CD14-positive monocyte (primary cell): ENCODE measurements around the gene IFI27. TPM values are rescaled to one million over a fixed set of nuclear protein-coding genes. Genes with fewer than 3 reads are reported as not detected.
A peak's percentile ranks its signal among the peaks of the same experiment; 100 is the strongest.

Experiments
- DNase-seq, 3 donors: peaks; one replicate each; pipeline ENCODE4 v3.0.0-alpha.2; 2011 to 2022
- H2AFZ ChIP-seq: 2 replicates; pipeline ENCODE4 v1.6.0; 2012; ENCODE audit warnings: mild to moderate bottlenecking, low read depth, low read length, inconsistent platforms; ENCODE audit not compliant: insufficient read depth, poor library complexity, severe bottlenecking
- H3K27ac ChIP-seq, 2 donors: 1 replicate in 1 of 2; 2 replicates in 1 of 2; pipeline ENCODE4 v1.5.1; 2012 to 2013; ENCODE audit warnings: low read length in 2 of 2, control low read depth in 1 of 2, inconsistent platforms in 1 of 2, low read depth in 1 of 2, mild to moderate bottlenecking in 1 of 2
- H3K27me3 ChIP-seq, 2 donors: one replicate each; pipeline versions ENCODE4 v1.6.0 to v1.6.1; 2011 to 2013; ENCODE audit warnings: low read length in 2 of 2; ENCODE audit not compliant: control insufficient read depth in 2 of 2, insufficient read depth in 2 of 2
- H3K36me3 ChIP-seq, 2 donors: replicated peaks in 1 of 2; 1 replicate in 1 of 2; 2 replicates in 1 of 2; pipeline versions ENCODE4 v1.5.1 to v1.6.1; 2012 to 2013; ENCODE audit warnings: low read length in 2 of 2, control low read depth in 1 of 2, inconsistent platforms in 1 of 2, mild to moderate bottlenecking in 1 of 2; ENCODE audit not compliant: insufficient read depth in 2 of 2, control insufficient read depth in 1 of 2
- H3K4me1 ChIP-seq, 2 donors: 1 replicate in 1 of 2; 2 replicates in 1 of 2; pipeline versions ENCODE4 v1.5.1 to v1.6.1; 2012 to 2013; ENCODE audit warnings: low read length in 2 of 2, control low read depth in 1 of 2, inconsistent platforms in 1 of 2, mild to moderate bottlenecking in 1 of 2, moderate library complexity in 1 of 2; ENCODE audit not compliant: insufficient read depth in 2 of 2, control insufficient read depth in 1 of 2
- H3K4me2 ChIP-seq: replicated peaks from 2 replicates; pipeline ENCODE3; 2012; ENCODE audit warnings: low read length, moderate library complexity, mild to moderate bottlenecking; ENCODE audit not compliant: poor library complexity, severe bottlenecking; ENCODE audit errors: extremely low read depth
- H3K4me3 ChIP-seq, 3 experiments: fragments of 200-600 bp in 1 of 3; sonication (generic) in 1 of 3; replicated peaks in 1 of 3; 1 replicate in 2 of 3; 2 replicates in 1 of 3; pipeline ENCODE4 v1.5.1; 2011 to 2013; ENCODE audit warnings: low read length in 3 of 3, mild to moderate bottlenecking in 3 of 3, control low read depth in 2 of 3, low read depth in 2 of 3, inconsistent platforms in 1 of 3, moderate library complexity in 1 of 3
- H3K79me2 ChIP-seq: 2 replicates; pipeline ENCODE4 v1.6.0; 2012; ENCODE audit warnings: mild to moderate bottlenecking, control low read depth, inconsistent platforms, low read length, moderate library complexity; ENCODE audit not compliant: insufficient read depth
- H3K9ac ChIP-seq: 2 replicates; pipeline ENCODE4 v1.6.0; 2017; ENCODE audit warnings: low read length, mild to moderate bottlenecking; ENCODE audit not compliant: insufficient read depth, poor library complexity, severe bottlenecking
- H3K9me3 ChIP-seq, 2 donors: replicated peaks in 1 of 2; 1 replicate in 1 of 2; 2 replicates in 1 of 2; pipeline versions ENCODE4 v1.5.1 to v1.6.1; 2012 to 2013; ENCODE audit warnings: low read length in 2 of 2, control low read depth in 1 of 2; ENCODE audit not compliant: control insufficient read depth in 1 of 2, insufficient read depth in 1 of 2
- H4K20me1 ChIP-seq: 2 replicates; pipeline ENCODE4 v1.6.0; 2012; ENCODE audit warnings: mild to moderate bottlenecking, low read length, control low read depth, moderate library complexity; ENCODE audit not compliant: insufficient read depth
- H3K27ac Mint-ChIP-seq, 7 donors: one replicate each; pipeline ENCODE4 v1.8.0; 2020; ENCODE audit warnings: mild to moderate bottlenecking in 7 of 7, mixed read lengths in 7 of 7, moderate library complexity in 6 of 7, inconsistent platforms in 2 of 7
- H3K27me3 Mint-ChIP-seq, 3 donors: one replicate each; pipeline ENCODE4 v1.8.0; 2021 to 2022; ENCODE audit warnings: low read depth in 3 of 3, mild to moderate bottlenecking in 3 of 3, mixed read lengths in 3 of 3, moderate library complexity in 3 of 3, inconsistent platforms in 1 of 3
- H3K36me3 Mint-ChIP-seq, 2 donors: one replicate each; pipeline ENCODE4 v1.8.0; 2020; ENCODE audit warnings: mixed read lengths in 2 of 2, inconsistent platforms in 1 of 2, mild to moderate bottlenecking in 1 of 2
- H3K4me1 Mint-ChIP-seq: one replicate; pipeline ENCODE4 v1.8.0; 2020; ENCODE audit warnings: mild to moderate bottlenecking, mixed read lengths
- H3K4me3 Mint-ChIP-seq, 2 donors: one replicate each; pipeline ENCODE4 v1.8.0; 2020; ENCODE audit warnings: mild to moderate bottlenecking in 2 of 2, mixed read lengths in 2 of 2, moderate library complexity in 1 of 2
- H3K9me3 Mint-ChIP-seq, 7 donors: one replicate each; pipeline ENCODE4 v1.8.0; 2020 to 2022; ENCODE audit warnings: mixed read lengths in 7 of 7, mild to moderate bottlenecking in 6 of 7, moderate library complexity in 6 of 7, inconsistent platforms in 2 of 7
- WGBS: methylation state at CpG from one replicate; pipeline ENCODE4 v1.1.5; 2013; ENCODE audit warnings: missing lambda C conversion rate; ENCODE audit not compliant: insufficient coverage; 5-methylcytosine and 5-hydroxymethylcytosine counted together
- intact Hi-C, 2 donors: fragments of 100-400 bp; cut with micrococcal nuclease; formaldehyde crosslinking; loops; one replicate each; pipeline versions ENCODE4 v1.15.0 to v1.15.1; 2023
- polyA plus RNA-seq, 3 donors: library from polyadenylated mRNA; depleted of rRNA in 1 of 3; unstranded in 2 of 3; stranded (reverse) in 1 of 3; fragments of 300-500 nt in 2 of 3; fragments of >200 nt in 1 of 3; fragmentation: Illumina TruSeq in 2 of 3; gene quantifications; 1 replicate in 2 of 3; 2 replicates in 1 of 3; pipeline ENCODE4 v1.2.3, GENCODE V29; 2012 to 2021
- TF ChIP-seq, protein P1 (sequence below): fragments of 200-600 bp; IDR thresholded peaks from one replicate; pipeline ENCODE4 v1.8.0; 2022; ENCODE audit warnings: antibody characterized with exemption, mild to moderate bottlenecking

Gene IFI27
- polyA plus RNA-seq, 3 donors, result 3.0 to 3.9 (median 3.3) TPM

DNA sequence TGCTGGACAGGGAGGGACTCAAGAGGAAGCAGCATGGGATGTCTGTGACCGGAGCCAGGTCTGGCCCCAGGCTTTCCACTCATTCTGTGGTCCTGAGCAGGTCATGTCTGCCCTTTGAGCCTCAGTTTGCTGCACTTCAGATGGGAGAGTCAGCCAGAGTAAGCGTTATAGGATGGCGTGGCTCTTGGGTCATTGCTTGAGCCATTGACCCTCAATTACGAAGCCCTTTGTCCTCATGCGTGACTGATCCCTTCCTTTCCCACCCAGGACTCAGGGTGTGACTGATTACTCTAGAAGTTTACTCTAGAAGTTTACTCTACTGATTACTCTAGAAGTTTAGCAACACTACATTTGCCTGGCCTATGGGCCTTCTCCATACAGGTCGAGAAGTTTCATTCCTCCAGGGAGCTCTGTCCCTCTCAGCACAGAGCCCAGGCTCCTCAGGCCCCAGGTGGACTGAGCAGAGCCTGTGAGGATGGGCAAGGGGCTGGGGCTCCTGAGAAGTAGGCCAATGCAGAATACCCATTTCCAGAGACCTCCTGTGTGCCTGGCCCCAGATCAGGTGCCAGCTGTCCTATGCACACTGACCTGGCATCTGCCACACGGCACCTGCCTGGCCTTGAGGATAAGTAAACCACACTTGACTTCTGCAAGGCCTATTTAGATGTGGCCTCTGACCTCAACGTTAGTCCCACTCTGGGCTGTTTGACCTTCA, 7.6 kb upstream of the IFI27 start:
- 91% methylated on average over 5 of the region's 8 CpGs for WGBS
- intact Hi-C loops, result no loop called here
- Histone ChIP-seq H3K4me1 (peaks cover 6 to 10% of the 10 kb centered on the region in 2 donors), H3K9ac (no peak overlapping the region), H3K27me3 (no peaks in the 10 kb centered on the region), H4K20me1 (no peaks in the 10 kb centered on the region), H3K36me3 (no peaks in the 10 kb centered on the region), H2AFZ (no peak overlapping the region), H3K4me3 (no peak overlapping the region), H3K27ac (no peak overlapping the region), H3K4me2 (no peak overlapping the region), H3K79me2 (no peaks in the 10 kb centered on the region), H3K9me3 (no peaks in the 10 kb centered on the region)
- no peak for DNase-seq
- H3K27ac Mint-ChIP-seq, result peak overlapping the region in 1 of 7 donors; percentile 60
- H3K4me1 Mint-ChIP-seq, result peaks cover 14% of the 10 kb centered on the region
- no peak overlapping the region for H3K4me3 Mint-ChIP-seq
- peaks cover 0 to 6% of the 10 kb centered on the region in 2 donors for H3K36me3 Mint-ChIP-seq
- H3K9me3 Mint-ChIP-seq, result peaks cover 0 to 3% (median 0%) of the 10 kb centered on the region in 7 donors
- H3K27me3 Mint-ChIP-seq, result peaks cover 0 to 1% (median 0%) of the 10 kb centered on the region in 3 donors
- TF ChIP-seq, protein P1, sequence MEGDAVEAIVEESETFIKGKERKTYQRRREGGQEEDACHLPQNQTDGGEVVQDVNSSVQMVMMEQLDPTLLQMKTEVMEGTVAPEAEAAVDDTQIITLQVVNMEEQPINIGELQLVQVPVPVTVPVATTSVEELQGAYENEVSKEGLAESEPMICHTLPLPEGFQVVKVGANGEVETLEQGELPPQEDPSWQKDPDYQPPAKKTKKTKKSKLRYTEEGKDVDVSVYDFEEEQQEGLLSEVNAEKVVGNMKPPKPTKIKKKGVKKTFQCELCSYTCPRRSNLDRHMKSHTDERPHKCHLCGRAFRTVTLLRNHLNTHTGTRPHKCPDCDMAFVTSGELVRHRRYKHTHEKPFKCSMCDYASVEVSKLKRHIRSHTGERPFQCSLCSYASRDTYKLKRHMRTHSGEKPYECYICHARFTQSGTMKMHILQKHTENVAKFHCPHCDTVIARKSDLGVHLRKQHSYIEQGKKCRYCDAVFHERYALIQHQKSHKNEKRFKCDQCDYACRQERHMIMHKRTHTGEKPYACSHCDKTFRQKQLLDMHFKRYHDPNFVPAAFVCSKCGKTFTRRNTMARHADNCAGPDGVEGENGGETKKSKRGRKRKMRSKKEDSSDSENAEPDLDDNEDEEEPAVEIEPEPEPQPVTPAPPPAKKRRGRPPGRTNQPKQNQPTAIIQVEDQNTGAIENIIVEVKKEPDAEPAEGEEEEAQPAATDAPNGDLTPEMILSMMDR, result no peak

DNA sequence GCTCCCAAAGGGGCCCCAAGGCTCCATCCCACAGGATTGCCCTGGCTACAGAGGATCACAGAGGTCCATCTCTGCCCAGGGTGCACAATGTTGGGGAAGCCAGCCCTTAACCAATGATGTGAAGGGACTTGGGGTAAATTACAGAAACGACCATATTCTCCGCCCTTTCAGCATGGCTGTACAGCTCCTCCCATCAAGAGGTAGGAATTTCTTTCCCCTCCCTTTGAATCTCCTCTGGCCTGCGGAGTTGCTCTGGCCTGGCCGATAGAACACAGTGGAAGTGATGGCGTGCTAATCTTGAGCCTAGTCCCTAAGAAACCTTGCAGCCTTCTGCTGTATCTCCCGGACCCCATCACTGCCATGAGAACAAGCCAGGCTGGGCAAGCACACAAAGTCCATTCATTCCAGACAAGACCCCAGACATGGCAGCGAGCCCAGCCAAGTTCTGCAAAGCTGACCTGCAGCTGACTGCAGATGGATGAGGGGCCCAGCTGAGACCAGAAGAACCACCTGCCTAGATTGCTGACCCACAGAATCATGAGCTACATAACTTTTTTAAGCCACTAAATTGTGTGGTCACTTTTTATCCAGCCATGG, 6.9 kb upstream of the IFI27 start:
- peaks cover 0 to 1% (median 0%) of the 10 kb centered on the region in 3 donors for H3K27me3 Mint-ChIP-seq

More for the DNA sequence above, 6.9 kb upstream of the IFI27 start:
- Mint-ChIP-seq H3K27ac (no peak overlapping the region), H3K9me3 (peaks cover 0 to 3% (median 0%) of the 10 kb centered on the region in 7 donors), H3K36me3 (peaks cover 0 to 6% of the 10 kb centered on the region in 2 donors), H3K4me3 (no peak overlapping the region), H3K4me1 (peaks cover 6% of the 10 kb centered on the region)
- Histone ChIP-seq H3K36me3 (no peaks in the 10 kb centered on the region), H3K79me2 (no peaks in the 10 kb centered on the region), H2AFZ (no peak overlapping the region), H3K9me3 (no peaks in the 10 kb centered on the region), H3K4me2 (no peak overlapping the region), H4K20me1 (no peaks in the 10 kb centered on the region), H3K4me3 (no peak overlapping the region), H3K9ac (no peak overlapping the region), H3K27me3 (no peaks in the 10 kb centered on the region), H3K4me1 (peaks cover under 1 to 3% of the 10 kb centered on the region in 2 donors), H3K27ac (no peak overlapping the region)
- TF ChIP-seq, protein P1, result no peak
- no peak for DNase-seq
- intact Hi-C loops, result no loop called here
- WGBS, result 95% methylated on average over 6 of the region's 7 CpGs
